GM19238 (cell line): ENCODE results near the gene TPBGL.

Experiments
- DNase-seq: peaks from one replicate; pipeline ENCODE4 v3.0.0; 2011; ENCODE audit warnings: low spot score; ENCODE audit not compliant: insufficient read length

Gene TPBGL

GRCh38 chr11:75292943-75293342, 52.4 kb downstream of the TPBGL start:
- no peak for DNase-seq
